Activated CD4-positive, alpha-beta T cell treated with anti-CD3 and anti-CD28 coated beads for 36 hours (primary cell): ENCODE data around the gene KLHL13. TPM values are rescaled to one million over a fixed set of nuclear protein-coding genes. Genes with fewer than 3 reads are reported as not detected.
"Not testable (repeated sequence)": the region's sequence is repeated elsewhere in the genome, so short reads cannot be mapped to it uniquely, and the experiment has no call there.

Source experiments
- ATAC-seq: fragments of 200-7000 bp; cut with Tn5 transposase; one replicate; pipeline ENCODE4 v1.10.0; 2021; ENCODE audit warnings: mild to moderate bottlenecking, moderate library complexity
- CTCF ChIA-PET: fragments of 350-600 bp; sonication (Branson Sonifier 250); formaldehyde crosslinking; loops from one replicate; lab custom pipeline; 2021; ENCODE audit warnings: antibody characterized with exemption; lab: Charles Lee
- POLR2A ChIA-PET: fragments of 350-600 bp; sonication (Branson Sonifier 250); formaldehyde crosslinking; loops from one replicate; lab custom pipeline; 2021; ENCODE audit warnings: antibody characterized with exemption, inconsistent platforms; lab: Charles Lee
- DNase-seq: peaks from one replicate; pipeline ENCODE4 v3.0.0-alpha.2; 2020
- H3K27ac Mint-ChIP-seq: one replicate; pipeline ENCODE4 v1.8.0; 2021; ENCODE audit warnings: mixed read lengths
- H3K27me3 Mint-ChIP-seq: one replicate; pipeline ENCODE4 v1.8.0; 2021; ENCODE audit warnings: mixed read lengths
- H3K36me3 Mint-ChIP-seq: one replicate; pipeline ENCODE4 v1.8.0; 2021; ENCODE audit warnings: low read depth, mixed read lengths
- H3K4me1 Mint-ChIP-seq: one replicate; pipeline ENCODE4 v1.8.0; 2021; ENCODE audit warnings: mixed read lengths
- H3K4me3 Mint-ChIP-seq: one replicate; pipeline ENCODE4 v1.8.0; 2021; ENCODE audit warnings: mild to moderate bottlenecking, moderate library complexity, mixed read lengths
- H3K9me3 Mint-ChIP-seq: one replicate; pipeline ENCODE4 v1.8.0; 2021; ENCODE audit warnings: low read depth, mixed read lengths
- intact Hi-C, 2 experiments: fragments of 100-400 bp; cut with DNase I in 1 of 2; cut with micrococcal nuclease in 1 of 2; formaldehyde crosslinking; loops; one replicate each; pipeline versions ENCODE4 v1.14.2 to v1.15.1; 2022 to 2024; cut with DNase I, micrococcal nuclease
- total RNA-seq, 2 experiments: library from RNA; stranded (reverse); gene quantifications; one replicate each; pipeline ENCODE4 v1.2.3, GENCODE V29; 2021

KLHL13 gene
- total RNA-seq, 2 experiments from 2014 or later: 2.0 to 3.5 TPM

- ATAC-seq, POLR2A ChIA-PET, H3K27me3 Mint-ChIP-seq, H3K9me3 Mint-ChIP-seq, H3K36me3 Mint-ChIP-seq, H3K4me3 Mint-ChIP-seq, DNase-seq, CTCF ChIA-PET, H3K4me1 Mint-ChIP-seq, intact Hi-C loops, H3K27ac Mint-ChIP-seq: not testable (repeated sequence)
Measured at GRCh38 chrX:117930116-117930515, 186.5 kb downstream of the KLHL13 start.

GRCh38 chrX:117919755-117920154 is 196.9 kb downstream of the KLHL13 start:
- Mint-ChIP-seq H3K4me1 (no peaks in the 10 kb centered on the region), H3K9me3 (no peaks in the 10 kb centered on the region), H3K27me3 (no peaks in the 10 kb centered on the region), H3K27ac (no peak overlapping the region), H3K36me3 (no peaks in the 10 kb centered on the region), H3K4me3 (no peak overlapping the region)
- no peak for DNase-seq
- CTCF ChIA-PET: no interaction called here
- ATAC-seq: no peak
- intact Hi-C loops: no loop called here
- POLR2A ChIA-PET: no interaction called here

DNA sequence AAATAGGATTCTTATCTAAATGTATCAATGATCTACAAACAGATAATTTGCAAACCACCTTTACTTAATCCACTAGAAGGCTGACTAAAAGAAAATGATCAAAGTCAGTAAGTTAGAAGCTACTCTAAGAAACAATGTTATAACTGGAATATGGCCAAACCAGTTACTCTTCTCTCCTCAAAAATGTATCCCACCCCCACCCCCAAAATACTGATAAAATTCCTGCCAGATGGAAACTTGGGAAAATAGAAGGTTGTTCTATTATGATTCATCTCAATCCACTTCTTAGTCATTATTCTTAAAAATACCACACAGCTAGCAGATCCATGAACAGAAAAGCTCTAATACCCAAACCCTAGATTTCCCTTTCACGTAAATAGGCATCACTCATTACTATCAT is 206.4 kb downstream of the KLHL13 start:
- Mint-ChIP-seq H3K27ac (no peak overlapping the region), H3K9me3 (no peaks in the 10 kb centered on the region), H3K4me1 (no peaks in the 10 kb centered on the region), H3K27me3 (no peaks in the 10 kb centered on the region), H3K36me3 (no peaks in the 10 kb centered on the region), H3K4me3 (no peak overlapping the region)
- no peak for ATAC-seq
- no peak for DNase-seq
- ChIA-PET CTCF (no interaction called here), POLR2A (no interaction called here)
- intact Hi-C loops: no loop called here

DNA sequence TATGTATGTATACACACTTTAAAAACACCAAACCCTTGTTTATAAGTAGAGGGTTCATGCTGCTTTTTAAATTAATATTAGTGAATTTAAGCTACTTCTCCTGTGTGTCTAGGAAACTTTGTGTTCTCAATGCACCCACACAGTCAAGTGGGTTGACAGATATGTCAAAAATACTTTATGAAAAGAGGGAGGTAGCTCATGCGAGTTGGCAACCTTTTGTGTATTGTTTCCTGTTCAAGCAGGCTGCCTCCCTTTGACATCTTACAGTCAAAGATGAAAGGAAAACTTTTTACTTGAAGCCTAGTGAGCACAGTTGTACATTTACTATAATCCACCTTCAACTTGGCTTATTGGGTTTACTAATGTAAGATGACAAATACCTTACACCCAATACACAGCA is 218.4 kb downstream of the KLHL13 start:
- no peaks in the 10 kb centered on the region for H3K36me3 Mint-ChIP-seq
- no peak overlapping the region for H3K4me3 Mint-ChIP-seq
- intact Hi-C loops: no loop called here
- H3K27me3 Mint-ChIP-seq: no peaks in the 10 kb centered on the region
- DNase-seq: no peak
- ChIA-PET POLR2A (no interaction called here), CTCF (no interaction called here)
- H3K4me1 Mint-ChIP-seq: peaks cover 6% of the 10 kb centered on the region
- no peaks in the 10 kb centered on the region for H3K9me3 Mint-ChIP-seq
- H3K27ac Mint-ChIP-seq: no peak overlapping the region
- no peak for ATAC-seq

- intact Hi-C loops: no loop called here
- peaks cover 13% of the 10 kb centered on the region for H3K4me1 Mint-ChIP-seq
- ChIA-PET CTCF (no interaction called here), POLR2A (no interaction called here)
- H3K27ac Mint-ChIP-seq: no peak overlapping the region
- H3K9me3 Mint-ChIP-seq: no peaks in the 10 kb centered on the region
- no peaks in the 10 kb centered on the region for H3K27me3 Mint-ChIP-seq
- no peak overlapping the region for H3K4me3 Mint-ChIP-seq
- ATAC-seq: no peak
- H3K36me3 Mint-ChIP-seq: no peaks in the 10 kb centered on the region
- DNase-seq: no peak
Measured at GRCh38 chrX:117895418-117895817, 221.2 kb downstream of the KLHL13 start.

DNA sequence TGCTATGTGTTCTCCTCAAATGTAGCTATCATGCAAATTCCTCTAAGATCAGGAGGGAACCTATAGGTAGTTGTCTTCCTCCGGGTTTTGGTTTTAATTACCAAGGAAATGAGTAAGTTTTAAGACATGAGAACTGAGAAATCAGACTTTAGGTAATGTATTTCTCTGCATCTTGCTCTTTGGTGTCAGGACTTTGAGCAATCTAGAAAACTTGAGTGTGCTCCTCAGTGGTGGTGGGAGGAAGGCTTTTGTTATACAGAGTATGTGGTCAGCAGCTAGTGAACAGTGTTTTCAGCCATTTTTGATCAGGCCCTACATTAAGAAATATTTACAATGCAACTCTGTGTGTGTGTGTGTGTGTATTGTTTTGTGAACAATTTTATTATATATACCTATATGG is 224.1 kb downstream of the KLHL13 start:
- no peak for ATAC-seq
- Mint-ChIP-seq H3K27me3 (no peaks in the 10 kb centered on the region), H3K4me3 (no peak overlapping the region), H3K36me3 (no peaks in the 10 kb centered on the region), H3K4me1 (peaks cover 9% of the 10 kb centered on the region), H3K9me3 (no peaks in the 10 kb centered on the region), H3K27ac (no peak overlapping the region)
- ChIA-PET CTCF (no interaction called here), POLR2A (no interaction called here)
- no peak for DNase-seq
- intact Hi-C loops: no loop called here

GRCh38 chrX:117871796-117872195 is 244.8 kb downstream of the KLHL13 start:
- Mint-ChIP-seq H3K4me1 (no peaks in the 10 kb centered on the region), H3K4me3 (no peak overlapping the region), H3K27me3 (no peaks in the 10 kb centered on the region), H3K36me3 (no peaks in the 10 kb centered on the region), H3K9me3 (peaks cover 3% of the 10 kb centered on the region), H3K27ac (no peak overlapping the region)
- intact Hi-C loops: no loop called here
- ChIA-PET CTCF (no interaction called here), POLR2A (no interaction called here)
- DNase-seq: no peak
- no peak for ATAC-seq

DNA sequence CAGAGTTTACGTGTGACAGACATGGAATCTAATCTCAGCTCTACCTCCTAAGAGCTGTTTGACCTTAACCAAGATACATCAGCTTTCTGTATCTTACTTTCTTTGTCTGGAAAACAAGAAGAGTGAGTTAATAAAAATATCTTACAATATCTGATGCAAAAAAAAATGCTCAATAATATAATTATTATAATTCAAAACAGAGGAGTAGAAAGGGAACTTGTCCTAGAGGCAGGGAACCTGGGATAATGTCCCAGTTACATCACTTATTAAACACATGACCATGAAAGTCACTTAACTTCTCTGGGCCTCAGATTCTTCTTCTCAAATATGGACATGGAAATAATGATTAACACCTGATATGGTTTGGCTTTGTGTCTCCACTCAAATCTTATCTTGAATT is 256.1 kb downstream of the KLHL13 start:
- ChIA-PET CTCF (no interaction called here), POLR2A (no interaction called here)
- H3K36me3 Mint-ChIP-seq: no peaks in the 10 kb centered on the region
- no peak overlapping the region for H3K27ac Mint-ChIP-seq
- intact Hi-C loops: no loop called here
- H3K4me3 Mint-ChIP-seq: no peak overlapping the region
- no peaks in the 10 kb centered on the region for H3K9me3 Mint-ChIP-seq
- H3K4me1 Mint-ChIP-seq: no peaks in the 10 kb centered on the region
- no peaks in the 10 kb centered on the region for H3K27me3 Mint-ChIP-seq
- no peak for DNase-seq
- ATAC-seq: no peak

- no peaks in the 10 kb centered on the region for H3K27me3 Mint-ChIP-seq
- no peaks in the 10 kb centered on the region for H3K36me3 Mint-ChIP-seq
- no peak overlapping the region for H3K4me3 Mint-ChIP-seq
- no peak for ATAC-seq
- ChIA-PET CTCF (no interaction called here), POLR2A (no interaction called here)
- no peak for DNase-seq
- no peak overlapping the region for H3K27ac Mint-ChIP-seq
- intact Hi-C loops: no loop called here
- no peaks in the 10 kb centered on the region for H3K4me1 Mint-ChIP-seq
- no peaks in the 10 kb centered on the region for H3K9me3 Mint-ChIP-seq
Measured at GRCh38 chrX:117854806-117855205, 261.8 kb downstream of the KLHL13 start.

GRCh38 chrX:117851025-117851424 is 265.6 kb downstream of the KLHL13 start:
- Mint-ChIP-seq H3K4me3 (no peak overlapping the region), H3K27me3 (no peaks in the 10 kb centered on the region), H3K36me3 (no peaks in the 10 kb centered on the region), H3K4me1 (no peaks in the 10 kb centered on the region), H3K27ac (no peak overlapping the region), H3K9me3 (no peaks in the 10 kb centered on the region)
- intact Hi-C loops: no loop called here
- ChIA-PET POLR2A (no interaction called here), CTCF (no interaction called here)
- no peak for ATAC-seq
- no peak for DNase-seq

Other genes starting within 250 kb of the KLHL13 start
- gene WDR44, start 229.3 kb upstream of the KLHL13 start, total RNA-seq: 1 to 10 TPM; 8.9 to 9.3 TPM